AG09309 (cell line): ENCODE data around the gene PRKRIP1.
"Not testable (repeated sequence)": the region's sequence is repeated elsewhere in the genome, so short reads cannot be mapped to it uniquely, and the experiment has no call there.

ENCODE experiments used
- DNase-seq: peaks from one replicate; pipeline ENCODE4 v3.0.0-alpha.2; 2010; ENCODE audit warnings: low read depth
- H3K4me3 ChIP-seq: 2 replicates; pipeline ENCODE4 v1.5.1; 2011; ENCODE audit warnings: mild to moderate bottlenecking, low read depth, low read length, moderate library complexity; ENCODE audit not compliant: control insufficient read depth
- CTCF ChIP-seq: IDR thresholded peaks from 2 replicates; pipeline ENCODE4 v1.5.1; 2011; ENCODE audit warnings: mild to moderate bottlenecking, low read depth, low read length, inconsistent platforms; ENCODE audit not compliant: insufficient read depth, control insufficient read depth; ENCODE audit errors: missing control alignments

The PRKRIP1 gene

GRCh38 chr7:102473271-102473991 lies 77.3 kb downstream of the PRKRIP1 start:
- no peak for DNase-seq
- TF ChIP-seq CTCF: no peak
- H3K4me3 ChIP-seq: no peak overlapping the region

GRCh38 chr7:102474116-102474515 lies 78.0 kb downstream of the PRKRIP1 start:
- not testable (repeated sequence) for H3K4me3 ChIP-seq, DNase-seq

- DNase-seq, H3K4me3 ChIP-seq: not testable (repeated sequence)
These were observed 78.7 kb downstream of the PRKRIP1 start for GRCh38 chr7:102474736-102475435.
